Amniotic epithelial cell (primary cell): Measurements from ENCODE around the gene PPP6R2.

ENCODE experiments used
- DNase-seq: peaks from one replicate; pipeline ENCODE4 v3.0.0-alpha.2; 2010; ENCODE audit warnings: low read depth

PPP6R2 gene

DNA sequence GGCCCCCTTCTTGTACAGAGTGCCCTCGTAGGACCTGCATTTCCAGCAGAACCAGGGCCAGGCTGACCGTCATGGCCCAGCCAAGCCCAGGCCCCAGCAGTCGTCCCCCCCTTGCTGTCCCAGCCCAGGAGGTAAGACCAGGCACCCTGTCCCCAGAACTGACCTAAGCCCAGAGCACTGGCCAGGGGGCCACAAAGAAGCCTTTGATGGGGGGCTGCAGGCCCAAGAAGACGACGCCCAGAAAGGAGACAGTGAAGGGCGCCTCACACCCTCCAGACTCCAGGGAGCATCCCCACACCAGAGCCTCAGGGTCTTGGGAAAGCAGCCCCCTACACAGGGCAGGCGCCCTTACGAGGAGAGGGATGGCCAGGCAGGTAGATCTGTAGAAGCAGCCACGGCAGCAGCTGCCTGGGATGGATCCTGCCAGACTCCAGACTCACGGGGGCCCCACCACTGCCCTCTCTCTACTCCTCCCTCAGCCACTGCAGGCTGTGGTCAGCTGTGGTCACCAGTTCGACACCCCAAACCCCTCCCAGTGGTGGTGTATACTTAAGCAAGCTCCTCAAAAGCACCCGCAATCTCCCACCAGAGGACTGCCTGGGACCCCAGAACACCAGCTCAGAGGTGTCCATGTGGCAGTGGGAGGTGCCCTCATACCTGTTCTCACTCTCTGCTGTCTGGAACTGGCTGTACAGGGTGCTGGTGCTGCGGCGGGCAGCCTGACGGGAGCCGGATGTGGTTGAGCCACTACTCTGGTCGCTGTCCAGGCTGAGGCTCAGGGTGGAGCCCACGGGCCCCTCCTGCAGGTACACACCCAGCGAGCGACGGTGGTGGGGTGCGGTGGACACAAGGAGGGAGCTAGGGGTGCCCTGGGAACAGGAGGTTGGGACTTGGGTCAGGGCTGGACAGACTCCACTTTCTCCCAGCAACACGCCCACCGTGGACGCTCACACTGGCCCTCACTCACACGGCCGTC is 104.7 kb downstream of the PPP6R2 start:
- no peak for DNase-seq

DNA sequence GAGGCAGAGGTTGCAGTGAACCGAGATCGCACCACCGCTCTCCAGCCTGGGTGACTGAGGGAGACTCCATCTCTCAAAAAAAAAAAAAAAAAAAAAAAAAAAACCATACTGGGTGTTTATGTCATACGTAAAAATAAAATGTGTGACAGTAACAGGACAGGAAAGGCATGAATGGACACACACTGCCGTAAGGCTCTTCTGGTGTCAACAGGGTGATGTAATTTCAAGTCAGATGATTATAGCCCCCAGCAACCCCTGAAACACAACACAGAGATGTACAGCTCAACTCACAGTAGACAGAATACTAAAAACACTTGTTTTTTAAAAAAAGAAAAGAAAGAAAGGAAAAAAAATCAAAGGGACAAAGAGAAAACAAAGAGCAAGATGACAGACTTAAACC is 109.5 kb downstream of the PPP6R2 start:
- no peak for DNase-seq

DNA sequence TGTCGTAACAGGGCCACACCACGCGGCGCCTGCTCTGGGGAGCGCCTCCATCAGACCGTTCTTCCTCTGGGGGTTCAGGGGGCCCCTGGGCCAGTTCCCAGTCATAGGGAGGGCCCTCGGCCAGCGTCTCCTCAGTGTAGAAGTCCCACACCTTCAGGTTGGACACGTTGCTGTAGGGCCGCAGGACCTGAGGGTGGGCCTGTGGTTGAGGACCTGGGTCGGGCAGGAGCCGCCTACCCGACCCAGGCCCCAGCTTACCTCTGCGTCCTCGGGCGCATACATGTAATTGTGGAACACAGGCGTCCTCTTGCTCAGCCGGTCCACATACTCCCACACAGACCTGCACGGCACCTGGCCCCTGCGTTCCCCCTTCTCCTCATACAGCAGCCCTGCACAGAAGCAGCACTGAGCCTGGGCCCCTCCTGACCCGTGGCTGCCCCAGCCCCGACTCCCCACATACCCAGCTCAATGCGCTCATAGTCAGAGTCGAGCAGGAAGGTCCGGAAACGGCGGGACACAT is 111.5 kb downstream of the PPP6R2 start:
- DNase-seq, result no peak

DNA sequence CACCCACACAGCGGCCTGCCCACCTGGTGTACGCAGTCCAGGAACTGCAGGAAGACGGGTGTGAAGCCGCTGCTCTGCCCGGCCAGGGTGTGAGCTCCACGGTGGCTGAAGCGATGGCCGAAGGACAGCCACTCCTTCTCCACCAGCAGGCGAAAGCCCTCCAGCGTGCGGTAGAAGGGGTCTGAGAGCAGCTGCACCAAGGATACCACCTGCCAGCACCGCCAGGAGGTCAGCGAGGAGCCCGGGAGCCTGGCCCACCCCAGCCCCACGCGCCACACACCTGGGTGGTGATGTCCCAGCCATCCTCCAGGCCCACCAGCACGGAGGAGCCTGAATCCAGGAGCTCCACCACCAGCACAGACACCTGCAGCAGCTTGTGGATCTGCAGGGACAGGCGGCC is 112.1 kb downstream of the PPP6R2 start:
- no peak for DNase-seq

DNA sequence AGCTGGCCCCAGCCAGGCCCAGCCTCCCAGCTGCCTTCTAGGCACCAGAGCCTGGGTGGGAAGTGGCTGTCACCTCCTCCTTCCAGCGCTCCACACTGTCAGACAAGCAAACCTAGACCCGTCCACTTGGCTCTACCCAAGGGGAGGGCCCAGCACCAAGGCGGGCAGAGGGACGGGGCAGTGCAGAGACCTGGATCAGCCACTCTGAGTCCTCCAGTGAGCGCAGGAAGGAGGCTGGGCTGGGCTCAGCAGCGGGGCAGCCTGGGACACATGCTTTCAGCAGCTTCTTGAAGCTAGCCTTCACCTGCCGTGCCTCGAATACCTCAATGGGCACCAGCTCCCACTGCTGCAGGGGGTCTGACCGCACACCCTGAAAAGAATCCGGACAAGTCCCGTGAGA is 112.9 kb downstream of the PPP6R2 start:
- DNase-seq, result no peak

DNA sequence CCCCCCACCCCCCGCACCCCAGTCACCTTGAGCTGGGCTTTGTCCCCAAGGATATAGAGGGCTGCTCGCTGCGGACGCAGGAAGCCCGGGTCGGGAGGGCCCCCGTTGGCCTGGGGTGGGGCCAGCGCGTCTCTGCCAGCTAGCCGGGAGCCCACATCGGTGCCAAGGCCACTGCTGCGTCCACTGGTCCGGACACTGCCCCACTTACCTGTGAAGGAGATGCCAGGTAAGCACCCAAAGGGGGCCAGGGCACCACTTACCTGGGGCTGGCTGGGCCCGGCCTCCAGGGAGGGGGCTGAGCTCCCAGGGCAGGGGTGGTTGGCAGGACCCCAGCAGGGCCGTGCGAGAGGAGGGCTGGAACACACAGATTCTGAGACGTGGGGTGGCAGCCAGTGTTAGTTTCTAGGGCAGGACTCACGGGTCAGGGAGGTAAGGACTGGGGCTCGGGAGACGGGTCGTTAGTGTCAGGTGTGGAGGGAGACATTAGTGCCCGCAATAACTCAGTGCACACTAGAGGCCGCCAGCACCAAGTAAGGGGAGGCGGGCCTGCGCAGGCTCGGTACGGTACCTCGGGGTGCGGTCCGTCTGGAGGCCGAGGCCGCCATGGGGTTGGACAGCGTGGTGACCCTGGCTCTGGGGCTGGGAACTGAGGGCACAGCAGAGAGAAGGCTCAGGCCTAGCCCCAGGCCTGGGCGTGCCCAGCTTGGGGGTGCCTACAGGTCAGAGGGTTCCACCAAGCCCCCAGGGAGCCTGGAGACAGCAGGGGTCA is 113.5 kb downstream of the PPP6R2 start:
- DNase-seq, result no peak

DNA sequence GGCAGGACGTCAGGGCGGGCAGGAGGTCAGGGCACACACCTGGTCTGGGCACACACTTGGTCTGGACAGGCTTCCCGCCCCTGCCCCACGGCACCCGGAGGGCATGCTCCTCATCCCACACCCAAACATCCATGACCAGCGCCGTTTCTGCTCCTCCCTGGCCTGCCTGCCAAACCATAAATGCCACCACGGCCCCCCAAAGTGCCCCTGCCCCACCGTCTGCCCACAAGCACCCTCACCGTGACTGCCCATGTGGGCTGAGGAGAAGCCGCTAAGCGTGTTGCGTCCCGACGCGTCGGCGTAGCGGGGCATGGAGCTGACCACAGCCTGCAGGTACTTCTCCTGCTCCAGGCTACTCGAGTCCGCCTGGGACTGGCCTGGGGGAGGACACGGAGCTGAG is 115.9 kb downstream of the PPP6R2 start:
- DNase-seq, result no peak

DNA sequence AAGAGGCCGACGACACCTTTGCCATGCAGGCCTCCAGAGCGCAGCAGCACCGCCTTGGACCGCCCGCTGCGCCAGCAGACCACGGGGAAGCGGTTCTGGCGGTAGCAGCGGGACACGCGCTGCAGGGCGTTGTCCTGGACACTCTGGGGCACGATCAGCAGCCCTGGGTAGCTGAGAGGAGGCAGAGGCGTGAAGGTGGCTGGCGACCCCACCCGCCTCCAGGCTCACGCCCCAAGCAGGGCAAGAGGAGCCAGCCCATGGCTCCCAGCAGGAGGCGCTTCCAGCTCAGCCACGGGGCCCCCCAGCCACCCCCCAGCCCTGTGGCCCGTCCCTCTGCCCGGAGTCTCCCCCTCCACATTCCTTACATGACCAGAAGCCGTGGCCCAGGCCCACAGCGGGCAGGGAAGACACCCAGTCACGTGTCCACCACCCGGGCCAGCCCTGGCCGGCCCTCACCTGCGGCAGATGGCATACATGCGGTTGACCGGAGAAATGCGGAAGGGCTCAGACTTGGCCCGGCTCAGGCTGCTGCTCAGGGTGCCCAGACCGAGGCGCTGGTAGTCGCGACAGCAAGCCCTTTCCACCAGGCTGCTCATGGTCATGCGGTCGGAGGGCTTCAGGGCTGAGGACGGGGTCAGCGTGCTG is 116.5 kb downstream of the PPP6R2 start:
- no peak for DNase-seq

DNA sequence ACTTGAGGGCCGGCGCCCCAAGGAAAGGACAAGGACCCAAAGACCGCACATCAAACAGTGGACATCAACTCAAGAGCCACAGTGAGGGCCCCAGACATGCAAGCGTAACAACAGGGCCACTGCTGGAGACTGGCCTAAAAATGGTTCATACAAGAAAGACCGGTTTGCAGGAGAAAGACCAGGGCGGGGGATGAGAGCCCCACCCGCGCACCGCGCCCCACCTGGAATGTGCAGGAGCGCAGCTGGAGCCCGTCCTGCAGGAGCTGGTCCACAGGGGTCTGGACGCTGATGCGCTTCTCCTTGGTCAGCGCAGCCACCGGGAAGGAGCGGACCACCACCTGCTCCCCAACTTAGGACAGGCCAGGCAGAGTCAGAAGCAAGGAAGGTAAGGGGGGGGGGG is 117.8 kb downstream of the PPP6R2 start:
- no peak for DNase-seq

DNA sequence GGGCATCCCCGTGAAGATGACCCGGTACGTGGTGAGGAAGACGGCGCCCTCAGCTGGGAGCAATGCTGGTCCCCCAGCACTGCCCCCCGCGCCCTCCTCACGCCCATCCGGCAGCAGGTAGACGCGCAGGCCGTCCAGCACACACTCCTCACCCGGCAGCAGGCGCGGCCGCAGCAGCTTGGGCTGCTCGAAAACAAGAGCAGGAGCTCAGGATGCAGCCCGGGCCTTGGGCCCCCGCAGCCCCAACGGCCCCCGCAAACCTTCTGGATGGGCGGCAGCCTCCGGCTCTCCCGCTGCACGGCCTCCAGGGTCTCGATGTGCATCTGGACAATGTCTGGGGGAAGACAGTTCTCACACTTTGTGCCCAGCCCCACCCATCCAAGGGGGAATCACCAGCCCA is 118.4 kb downstream of the PPP6R2 start:
- no peak for DNase-seq

DNA sequence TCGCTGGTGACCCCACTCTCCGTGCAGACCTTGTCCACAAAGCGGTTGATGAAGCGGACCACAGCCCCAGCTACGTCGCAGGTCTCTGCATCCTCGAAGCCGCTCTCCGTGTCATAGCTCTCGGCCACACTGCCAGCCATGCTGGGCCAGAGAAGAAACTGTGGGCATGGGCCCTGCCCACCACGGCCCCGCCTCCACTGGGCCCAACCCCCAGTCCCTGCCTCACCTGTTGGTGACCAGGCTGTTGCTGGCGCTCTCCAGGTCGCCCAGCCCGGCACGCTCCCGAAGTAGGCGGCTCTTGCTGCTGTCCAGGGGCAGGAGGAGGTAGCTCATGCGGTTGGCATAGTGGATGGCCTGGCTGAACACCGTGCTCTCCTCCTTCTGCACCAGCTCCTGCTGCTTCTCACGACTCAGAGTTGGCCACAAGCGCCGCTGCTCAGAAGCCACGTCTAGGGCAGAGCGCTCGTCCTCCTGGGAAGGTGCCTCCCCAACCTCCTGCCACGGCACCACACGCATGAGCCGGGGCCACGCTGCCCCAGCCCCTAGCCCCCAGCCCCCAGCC is 118.9 kb downstream of the PPP6R2 start:
- no peak for DNase-seq

DNA sequence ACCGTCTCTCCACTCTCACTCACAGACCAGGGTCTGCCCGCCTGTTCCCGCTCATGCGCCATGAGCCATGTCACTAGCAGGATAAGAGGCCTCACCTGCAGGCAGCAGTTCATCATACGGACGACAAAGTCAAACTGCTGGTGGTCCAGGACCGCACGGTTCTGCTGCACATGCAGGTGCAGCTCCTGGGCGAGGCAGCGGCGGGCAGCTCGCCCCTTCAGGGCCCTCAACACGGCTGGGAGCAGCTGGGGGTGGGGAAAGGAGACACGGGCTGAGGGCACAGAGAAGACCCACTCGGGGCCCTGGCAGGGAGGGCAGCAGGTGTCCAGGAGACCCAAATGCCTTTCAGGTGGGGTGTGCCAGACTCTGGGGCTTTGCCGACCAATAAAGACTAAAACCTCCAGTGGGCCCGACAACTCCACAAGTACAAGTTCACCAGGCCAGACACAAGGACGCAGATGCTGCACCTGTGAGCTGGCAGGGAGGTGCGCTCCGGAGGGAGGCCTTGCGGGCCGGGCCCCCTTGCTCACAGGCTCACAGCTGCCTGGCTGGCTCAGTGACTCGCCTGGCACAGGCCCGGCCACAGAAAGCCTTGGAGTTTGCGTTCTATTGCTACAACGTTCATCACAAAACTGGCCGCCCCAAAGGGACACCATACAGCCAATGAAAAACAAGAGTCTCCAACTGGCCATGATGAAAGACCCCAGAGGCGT is 120.2 kb downstream of the PPP6R2 start:
- no peak for DNase-seq

DNA sequence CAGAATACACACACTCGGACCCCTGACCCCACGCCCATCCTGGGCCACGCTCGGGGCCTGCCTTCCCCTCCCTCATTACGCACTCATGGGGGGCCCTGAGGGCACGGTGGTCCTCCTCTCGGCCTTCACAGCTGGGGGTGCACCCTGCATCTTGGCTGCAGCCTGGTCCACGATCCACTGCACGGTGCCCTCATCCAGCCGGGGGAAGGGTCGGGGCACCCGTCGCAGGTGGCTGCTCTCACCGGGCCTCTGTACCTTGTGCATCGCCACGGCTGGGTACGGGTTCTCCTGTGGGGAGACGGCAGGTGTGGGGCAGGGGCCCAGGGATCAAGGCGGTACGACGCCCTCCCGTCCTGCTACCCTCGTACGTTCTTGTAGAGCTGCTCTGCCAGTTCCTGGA is 121.3 kb downstream of the PPP6R2 start:
- DNase-seq, result no peak

DNA sequence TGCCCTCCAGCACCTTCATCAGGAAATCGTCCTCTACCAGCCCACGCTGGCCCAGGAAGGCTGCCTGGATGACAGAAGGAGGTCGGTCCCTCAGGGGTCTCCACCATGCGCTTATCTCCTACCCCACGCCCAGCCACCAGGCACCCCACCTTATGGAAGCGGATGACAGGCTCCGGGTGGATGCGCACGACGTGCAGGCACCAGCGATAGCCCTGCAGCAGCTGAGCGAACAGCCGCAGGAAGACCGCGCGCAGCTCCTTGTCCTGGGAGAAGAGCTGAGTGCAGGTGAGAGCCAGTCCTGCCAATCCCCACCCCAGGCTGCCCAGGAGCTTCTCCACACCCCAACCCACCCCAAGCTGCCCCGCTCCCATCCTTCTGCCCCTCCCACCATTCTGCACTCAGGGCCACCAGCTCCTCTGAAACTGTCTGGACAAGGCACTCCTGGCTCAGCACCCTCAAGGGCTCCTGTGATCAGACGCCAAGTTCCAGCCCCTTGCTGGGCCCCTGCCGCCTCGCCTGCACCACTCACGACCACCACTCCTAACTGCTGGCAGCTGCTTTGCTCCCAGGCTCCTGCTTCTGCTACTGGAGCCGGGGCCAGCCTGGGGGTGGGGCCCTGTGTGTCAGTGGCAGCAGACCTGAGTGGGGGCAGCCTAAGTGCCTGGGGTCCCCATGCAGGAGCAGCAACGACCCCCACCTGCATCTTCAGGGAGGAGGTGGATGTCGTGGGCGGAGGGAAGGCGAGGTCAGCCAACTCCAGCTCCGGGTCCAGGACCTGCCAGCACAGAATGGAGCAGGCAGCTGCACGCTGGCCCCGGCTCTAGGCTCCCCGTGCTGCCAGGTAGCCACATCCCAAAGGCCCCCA is 122.2 kb downstream of the PPP6R2 start:
- no peak for DNase-seq

DNA sequence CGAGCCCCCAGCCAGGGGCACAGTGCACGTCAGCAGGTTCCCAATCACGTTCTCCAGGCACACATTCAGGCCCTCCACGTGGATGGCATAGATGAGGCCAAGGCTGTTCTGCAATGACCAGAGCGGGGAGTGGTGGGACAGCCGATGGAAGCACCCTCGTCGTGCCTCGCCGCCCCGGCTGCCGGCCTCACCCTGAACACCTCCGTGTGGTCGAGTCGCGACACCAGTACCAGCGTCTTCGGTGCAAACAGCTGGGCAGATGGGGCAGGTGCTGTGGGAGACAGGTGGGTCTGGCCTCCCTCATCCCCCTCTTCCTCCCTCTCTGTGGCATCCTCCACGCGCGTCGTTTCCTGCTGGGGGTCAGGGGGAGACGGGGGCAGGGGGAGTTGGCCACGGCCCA is 124.2 kb downstream of the PPP6R2 start:
- DNase-seq, result no peak

DNA sequence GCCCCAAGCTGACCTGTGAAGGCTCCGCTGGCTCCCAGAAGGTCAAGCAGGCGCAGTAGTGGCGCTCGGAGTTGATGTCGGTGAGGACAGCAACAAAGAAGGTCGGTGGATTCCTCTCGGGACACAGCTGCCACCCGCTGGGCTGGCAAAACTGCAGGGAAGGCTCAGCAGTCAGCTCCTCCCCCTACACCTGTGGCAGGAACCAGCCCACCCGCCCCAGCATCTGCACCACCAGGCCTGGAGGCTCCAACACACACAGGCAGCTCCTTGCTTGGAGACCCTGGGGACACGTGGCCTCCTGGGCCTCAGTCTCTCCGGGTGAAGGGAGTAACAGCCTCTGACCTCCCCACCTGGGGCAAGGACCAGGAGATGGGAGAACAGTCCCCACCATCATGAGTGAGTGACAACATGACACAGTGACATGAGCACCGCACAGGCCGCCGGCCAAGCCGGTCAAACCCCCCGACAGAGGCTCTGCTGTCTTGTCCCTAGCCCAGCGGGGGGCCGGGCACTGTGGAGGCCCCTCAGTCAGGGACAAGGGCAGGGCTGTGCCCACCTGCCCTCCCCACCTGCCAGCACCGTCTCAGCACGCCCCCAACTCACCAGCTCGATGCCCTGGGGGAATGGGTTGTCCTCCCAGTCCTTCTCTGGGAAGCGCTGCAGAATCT is 124.8 kb downstream of the PPP6R2 start:
- DNase-seq, result no peak

DNA sequence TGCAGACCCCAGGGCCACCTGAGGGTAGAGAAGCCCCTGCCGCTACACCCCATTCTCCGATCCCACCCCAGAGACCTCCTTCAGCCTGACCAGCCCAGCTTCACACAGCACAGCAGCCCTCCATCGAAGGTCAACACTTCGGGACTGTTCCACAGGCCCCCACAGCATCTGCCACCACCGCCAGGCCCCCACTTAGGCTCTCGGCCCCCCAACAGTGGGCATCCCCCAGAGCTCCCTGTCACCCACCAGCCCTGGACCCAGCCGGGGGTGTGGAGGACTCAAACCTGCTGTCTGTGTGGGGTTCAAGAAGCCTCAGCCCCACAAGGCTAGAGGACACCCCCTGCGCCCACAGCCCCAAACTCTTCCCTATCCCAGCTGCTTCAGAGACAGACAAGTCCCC is 125.5 kb downstream of the PPP6R2 start:
- DNase-seq, result no peak

DNA sequence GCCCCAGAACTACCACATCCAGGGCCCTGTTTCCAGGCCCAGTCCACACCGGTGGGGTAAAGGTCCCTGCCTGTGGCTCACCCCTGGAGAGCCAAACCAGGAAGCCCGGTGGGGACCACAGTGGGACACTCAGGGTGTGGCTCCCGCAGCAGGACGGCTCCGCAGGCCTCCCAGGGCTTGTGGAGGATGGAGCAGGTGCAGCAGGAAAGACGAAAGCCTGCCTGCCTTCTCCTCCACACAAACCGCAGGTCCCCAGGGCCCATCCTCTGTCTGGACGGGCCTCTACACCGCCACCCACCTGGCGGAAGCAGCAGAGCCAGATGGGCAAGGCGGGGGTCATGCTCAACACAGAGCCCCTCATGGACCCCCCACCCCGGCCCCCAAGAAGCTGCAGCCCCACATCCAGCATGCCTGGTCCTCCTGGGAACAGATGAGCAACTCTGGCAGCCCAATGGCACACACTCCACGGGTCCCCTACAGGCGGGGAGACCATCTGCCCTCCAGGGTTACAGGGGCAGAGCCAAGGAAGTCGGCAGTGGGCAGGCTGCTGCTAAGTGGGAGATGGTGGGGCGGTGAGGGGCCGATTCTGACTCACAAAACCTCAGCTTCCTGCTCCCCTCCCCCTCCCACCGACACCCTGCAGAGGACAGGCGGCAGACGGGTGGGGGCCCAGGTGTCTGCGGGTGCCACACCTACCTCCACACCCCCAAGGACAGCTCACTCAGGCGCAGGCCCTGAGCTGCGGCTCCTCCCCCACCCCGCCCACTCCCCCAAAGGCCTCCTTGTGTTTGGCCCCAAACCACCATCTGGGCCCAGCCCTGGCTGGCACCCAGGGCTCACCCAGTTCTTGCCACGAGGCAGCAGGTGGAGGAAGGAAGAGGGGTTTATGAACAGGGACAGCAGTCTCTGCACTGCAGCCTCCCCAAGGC is 126.5 kb downstream of the PPP6R2 start:
- DNase-seq, result peak; percentile 32

DNA sequence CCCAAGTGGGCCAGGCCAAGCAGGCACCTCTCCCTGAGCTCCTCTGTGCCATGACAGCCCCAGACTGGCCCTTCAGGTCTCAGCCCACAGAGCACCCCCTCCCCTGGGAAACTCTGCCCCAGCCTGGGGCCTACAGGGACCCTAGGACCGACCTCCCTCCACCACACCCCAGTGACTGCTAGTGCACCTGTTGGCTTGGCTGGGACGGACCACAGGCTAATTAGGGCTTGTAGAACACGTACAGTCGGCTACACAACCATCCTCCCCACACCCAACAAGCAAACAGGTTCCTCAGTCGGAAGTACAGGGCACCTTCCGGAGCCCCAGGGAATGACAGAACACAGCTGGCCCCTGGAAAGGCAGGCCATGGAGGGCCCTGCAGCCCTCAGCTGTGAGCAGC is 127.4 kb downstream of the PPP6R2 start:
- no peak for DNase-seq
